ENCODE results near the gene POLRMT.

Gene POLRMT

DNA sequence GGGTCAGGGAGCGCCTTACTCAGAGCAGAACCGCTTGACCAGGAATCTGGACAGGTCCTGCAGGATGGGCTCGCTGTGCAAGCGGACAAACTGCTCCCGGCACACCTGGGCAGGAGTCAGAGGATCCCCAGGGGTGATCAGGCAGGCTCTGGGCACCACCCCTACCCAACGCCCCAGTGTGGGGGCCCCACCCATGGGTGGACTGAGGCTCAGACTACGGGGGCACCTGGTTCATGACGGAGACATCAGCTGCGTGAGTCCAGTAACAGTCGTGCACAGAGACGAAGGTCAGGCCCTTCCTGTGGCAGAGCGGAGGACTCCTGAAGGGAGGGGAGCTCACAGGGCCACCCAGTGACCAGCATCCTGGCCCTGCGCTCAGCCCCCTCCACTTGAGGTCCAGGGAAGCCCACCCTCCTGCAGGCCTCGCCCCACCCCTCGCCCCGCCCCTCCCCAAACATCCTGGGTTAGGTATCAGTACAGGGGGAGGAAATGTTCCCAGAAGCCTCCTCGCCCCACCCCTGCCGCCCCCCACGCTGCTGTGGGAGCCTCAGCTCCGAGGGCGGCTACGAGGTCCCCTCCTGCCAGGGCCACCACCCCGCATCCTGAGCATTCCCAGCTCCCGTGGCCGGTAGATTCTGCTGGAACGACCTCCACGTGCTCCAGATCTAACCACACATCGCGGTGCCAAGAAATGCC is 15.6 kb downstream of the POLRMT start:
- DNase-seq: no peak
- no peak overlapping the region for H3K27ac ChIP-seq
- TF ChIP-seq, protein P1, sequence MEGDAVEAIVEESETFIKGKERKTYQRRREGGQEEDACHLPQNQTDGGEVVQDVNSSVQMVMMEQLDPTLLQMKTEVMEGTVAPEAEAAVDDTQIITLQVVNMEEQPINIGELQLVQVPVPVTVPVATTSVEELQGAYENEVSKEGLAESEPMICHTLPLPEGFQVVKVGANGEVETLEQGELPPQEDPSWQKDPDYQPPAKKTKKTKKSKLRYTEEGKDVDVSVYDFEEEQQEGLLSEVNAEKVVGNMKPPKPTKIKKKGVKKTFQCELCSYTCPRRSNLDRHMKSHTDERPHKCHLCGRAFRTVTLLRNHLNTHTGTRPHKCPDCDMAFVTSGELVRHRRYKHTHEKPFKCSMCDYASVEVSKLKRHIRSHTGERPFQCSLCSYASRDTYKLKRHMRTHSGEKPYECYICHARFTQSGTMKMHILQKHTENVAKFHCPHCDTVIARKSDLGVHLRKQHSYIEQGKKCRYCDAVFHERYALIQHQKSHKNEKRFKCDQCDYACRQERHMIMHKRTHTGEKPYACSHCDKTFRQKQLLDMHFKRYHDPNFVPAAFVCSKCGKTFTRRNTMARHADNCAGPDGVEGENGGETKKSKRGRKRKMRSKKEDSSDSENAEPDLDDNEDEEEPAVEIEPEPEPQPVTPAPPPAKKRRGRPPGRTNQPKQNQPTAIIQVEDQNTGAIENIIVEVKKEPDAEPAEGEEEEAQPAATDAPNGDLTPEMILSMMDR (IDR thresholded peaks at IDR 0.05; ENCODE audit: low read depth, low read length, missing control alignments): no peak
- no peaks in the 10 kb centered on the region for H3K27me3 ChIP-seq (replicated peaks)
- no peak overlapping the region for H3K4me3 ChIP-seq (ENCODE audit: low read depth, low read length)
- peaks cover 63% of the 10 kb centered on the region for H3K36me3 ChIP-seq (replicated peaks)
- in situ Hi-C loops (cut with HindIII; ENCODE audit: low pct_ligation_motif_present, low sequenced_read_pairs): no loop called here

DNA sequence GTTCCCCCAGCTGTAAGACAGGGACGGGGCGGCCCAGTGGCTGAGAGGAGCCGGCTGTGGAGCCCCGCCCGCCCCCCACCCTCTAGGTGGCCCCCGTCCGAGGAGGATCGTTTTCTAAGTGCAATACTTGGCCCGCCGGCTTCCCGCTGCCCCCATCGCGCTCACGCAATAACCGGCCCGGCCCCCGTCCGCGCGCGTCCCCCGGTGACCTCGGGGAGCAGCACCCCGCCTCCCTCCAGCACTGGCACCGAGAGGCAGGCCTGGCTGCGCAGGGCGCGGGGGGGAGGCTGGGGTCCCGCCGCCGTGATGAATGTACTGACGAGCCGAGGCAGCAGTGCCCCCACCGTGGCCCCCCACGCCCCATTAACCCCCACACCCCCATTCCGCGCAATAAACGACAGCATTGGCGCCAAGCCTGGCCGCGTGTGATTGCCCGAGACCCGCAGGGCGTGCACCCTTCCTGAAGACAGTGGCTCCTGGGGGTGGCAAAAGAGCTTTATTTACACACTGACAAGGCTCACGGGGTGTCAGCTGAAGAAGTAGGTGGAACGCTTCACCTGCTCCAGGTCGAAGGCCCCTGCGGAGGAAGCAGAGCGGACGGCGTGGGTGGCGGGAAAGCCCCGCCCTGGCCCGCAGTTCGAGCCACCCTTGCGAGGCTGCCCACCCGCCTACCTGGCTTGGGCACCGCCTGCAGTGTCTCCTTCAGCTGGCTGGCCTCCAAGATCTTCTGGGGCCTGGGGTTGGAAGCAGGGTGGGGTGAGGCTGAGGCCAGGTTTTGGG is 16.4 kb downstream of the POLRMT start:
- in situ Hi-C loops (cut with HindIII; ENCODE audit: low pct_ligation_motif_present, low sequenced_read_pairs): no loop called here
- no peak for DNase-seq
- peaks cover 55% of the 10 kb centered on the region for H3K36me3 ChIP-seq (replicated peaks)

DNA sequence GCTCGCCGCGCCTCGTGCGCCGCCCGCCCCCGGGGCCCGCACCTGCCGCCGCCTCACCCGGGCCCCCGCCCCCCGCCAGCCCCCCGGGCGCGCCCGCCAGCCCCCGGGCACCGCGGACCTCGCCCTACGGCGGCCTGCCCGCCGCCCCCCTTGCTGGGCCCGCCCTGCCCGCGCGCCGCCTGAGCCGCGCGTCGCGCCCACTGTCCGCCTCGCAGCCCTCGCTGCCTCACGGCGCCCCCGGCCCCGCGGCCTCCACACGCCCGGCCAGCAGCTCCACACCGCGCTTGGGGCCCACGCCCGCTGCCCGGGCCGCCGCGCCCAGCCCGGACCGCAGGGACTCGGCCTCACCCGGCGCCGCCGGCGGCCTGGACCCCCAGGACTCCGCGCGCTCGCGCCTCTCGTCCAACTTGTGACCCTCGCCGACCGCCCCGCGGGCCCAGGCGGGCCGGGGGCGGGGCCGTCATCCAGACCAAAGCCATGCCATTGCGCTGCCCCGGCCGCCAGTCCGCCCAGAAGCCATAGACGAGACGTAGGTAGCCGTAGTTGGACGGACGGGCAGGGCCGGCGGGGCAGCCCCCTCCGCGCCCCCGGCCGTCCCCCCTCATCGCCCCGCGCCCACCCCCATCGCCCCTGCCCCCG is 17.2 kb downstream of the POLRMT start:
- H3K36me3 ChIP-seq (replicated peaks): peaks cover 47% of the 10 kb centered on the region
- H3K27ac ChIP-seq: no peak overlapping the region
- H3K27me3 ChIP-seq (replicated peaks): no peaks in the 10 kb centered on the region
- in situ Hi-C loops (cut with HindIII; ENCODE audit: low pct_ligation_motif_present, low sequenced_read_pairs): no loop called here
- TF ChIP-seq, protein P1 (IDR thresholded peaks at IDR 0.05; ENCODE audit: low read depth, low read length, missing control alignments): no peak
- no peak overlapping the region for H3K4me3 ChIP-seq (ENCODE audit: low read depth, low read length)
- DNase-seq: no peak

More for the DNA sequence above, 16.4 kb downstream of the POLRMT start:
- TF ChIP-seq, protein P1 (IDR thresholded peaks at IDR 0.05; ENCODE audit: low read depth, low read length, missing control alignments): no peak
- Histone ChIP-seq H3K27me3 (replicated peaks) (no peaks in the 10 kb centered on the region), H3K4me3 (ENCODE audit: low read depth, low read length) (no peak overlapping the region), H3K27ac (no peak overlapping the region)

DNA sequence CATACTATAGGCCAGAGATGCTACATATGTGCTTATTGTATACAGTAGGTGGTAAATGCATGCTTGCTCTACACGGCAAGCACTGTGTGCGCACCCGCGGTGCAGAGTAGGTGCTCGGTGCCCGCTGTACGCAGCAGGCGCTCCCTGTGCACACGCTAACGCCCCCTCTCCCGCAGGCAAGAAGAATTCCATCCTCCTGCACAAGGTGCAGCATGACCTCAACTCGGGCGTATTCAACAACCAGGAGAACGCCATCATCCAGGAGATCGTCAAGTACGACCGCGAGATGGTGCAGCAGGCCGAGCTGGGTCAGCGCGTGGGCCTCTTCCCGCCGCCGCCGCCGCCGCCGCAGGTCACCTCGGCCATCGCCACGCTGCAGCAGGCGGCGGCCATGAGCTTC is 17.7 kb downstream of the POLRMT start:
- TF ChIP-seq, protein P1 (IDR thresholded peaks at IDR 0.05; ENCODE audit: low read depth, low read length, missing control alignments): no peak
- no peak overlapping the region for H3K4me3 ChIP-seq (ENCODE audit: low read depth, low read length)

DNA sequence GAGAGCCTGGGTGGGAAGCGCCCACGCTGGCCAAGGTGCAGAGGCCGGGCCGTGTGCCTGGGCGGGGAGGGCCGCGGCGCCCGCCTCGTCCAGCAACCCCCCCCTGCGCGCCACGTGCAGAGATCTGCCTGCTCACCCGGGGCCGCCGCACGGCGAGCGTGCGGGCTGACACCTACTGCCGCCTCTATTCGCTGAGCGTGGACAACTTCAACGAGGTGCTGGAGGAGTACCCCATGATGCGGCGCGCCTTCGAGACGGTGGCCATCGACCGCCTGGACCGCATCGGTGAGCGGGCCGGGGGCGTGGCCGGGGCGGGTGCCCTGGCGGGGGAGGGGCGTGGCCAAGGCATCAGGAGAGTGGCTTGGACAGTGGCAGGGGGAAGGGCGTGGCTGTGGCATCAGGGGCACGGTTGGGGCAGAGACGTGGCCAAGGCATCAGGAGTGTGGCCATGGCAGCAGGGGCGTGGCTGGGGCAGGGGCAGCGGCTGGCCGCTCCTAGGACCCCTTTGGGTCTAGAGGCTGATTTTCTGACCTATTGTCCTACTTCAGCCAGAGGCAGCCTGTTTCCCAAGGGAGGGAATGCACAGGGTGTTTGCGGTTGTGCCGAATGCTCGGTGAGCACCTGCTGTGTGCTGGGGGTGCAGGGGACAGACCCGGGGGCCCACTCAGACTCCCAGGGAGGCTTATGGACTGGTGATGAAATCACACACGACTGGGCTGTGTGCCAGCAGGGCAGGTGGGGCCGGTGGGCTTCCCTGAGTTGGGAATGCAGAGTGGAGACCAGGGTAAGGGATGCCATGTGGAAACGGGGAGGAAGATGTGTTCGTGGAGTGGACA is 19.4 kb downstream of the POLRMT start:
- H3K27ac ChIP-seq: no peak overlapping the region
- in situ Hi-C loops (cut with HindIII; ENCODE audit: low pct_ligation_motif_present, low sequenced_read_pairs): no loop called here

More for the DNA sequence above, 17.7 kb downstream of the POLRMT start:
- Histone ChIP-seq H3K36me3 (replicated peaks) (peaks cover 45% of the 10 kb centered on the region), H3K27me3 (replicated peaks) (no peaks in the 10 kb centered on the region), H3K27ac (no peak overlapping the region)
- in situ Hi-C loops (cut with HindIII; ENCODE audit: low pct_ligation_motif_present, low sequenced_read_pairs): no loop called here
- no peak for DNase-seq

More for the DNA sequence above, 19.4 kb downstream of the POLRMT start:
- Histone ChIP-seq H3K4me3 (ENCODE audit: low read depth, low read length) (no peak overlapping the region), H3K27me3 (replicated peaks) (no peaks in the 10 kb centered on the region), H3K36me3 (replicated peaks) (peaks cover 29% of the 10 kb centered on the region)
- DNase-seq: no peak
- TF ChIP-seq, protein P1 (IDR thresholded peaks at IDR 0.05; ENCODE audit: low read depth, low read length, missing control alignments): no peak
